CD14-positive monocyte (primary cell): Measurements from ENCODE around the gene PDE6H. TPM values are rescaled to one million over a fixed set of nuclear protein-coding genes. Genes with fewer than 3 reads are reported as not detected.

Experiments
- DNase-seq, 3 donors: peaks; one replicate each; pipeline ENCODE4 v3.0.0-alpha.2; 2011 to 2022
- H2AFZ ChIP-seq: 2 replicates; pipeline ENCODE4 v1.6.0; 2012; ENCODE audit warnings: mild to moderate bottlenecking, low read depth, low read length, inconsistent platforms; ENCODE audit not compliant: insufficient read depth, poor library complexity, severe bottlenecking
- H3K27ac ChIP-seq, 2 donors: 1 replicate in 1 of 2; 2 replicates in 1 of 2; pipeline ENCODE4 v1.5.1; 2012 to 2013; ENCODE audit warnings: low read length in 2 of 2, control low read depth in 1 of 2, inconsistent platforms in 1 of 2, low read depth in 1 of 2, mild to moderate bottlenecking in 1 of 2
- H3K27me3 ChIP-seq, 2 donors: one replicate each; pipeline versions ENCODE4 v1.6.0 to v1.6.1; 2011 to 2013; ENCODE audit warnings: low read length in 2 of 2; ENCODE audit not compliant: control insufficient read depth in 2 of 2, insufficient read depth in 2 of 2
- H3K36me3 ChIP-seq, 2 donors: replicated peaks in 1 of 2; 1 replicate in 1 of 2; 2 replicates in 1 of 2; pipeline versions ENCODE4 v1.5.1 to v1.6.1; 2012 to 2013; ENCODE audit warnings: low read length in 2 of 2, control low read depth in 1 of 2, inconsistent platforms in 1 of 2, mild to moderate bottlenecking in 1 of 2; ENCODE audit not compliant: insufficient read depth in 2 of 2, control insufficient read depth in 1 of 2
- H3K4me1 ChIP-seq, 2 donors: 1 replicate in 1 of 2; 2 replicates in 1 of 2; pipeline versions ENCODE4 v1.5.1 to v1.6.1; 2012 to 2013; ENCODE audit warnings: low read length in 2 of 2, control low read depth in 1 of 2, inconsistent platforms in 1 of 2, mild to moderate bottlenecking in 1 of 2, moderate library complexity in 1 of 2; ENCODE audit not compliant: insufficient read depth in 2 of 2, control insufficient read depth in 1 of 2
- H3K4me2 ChIP-seq: replicated peaks from 2 replicates; pipeline ENCODE3; 2012; ENCODE audit warnings: low read length, moderate library complexity, mild to moderate bottlenecking; ENCODE audit not compliant: poor library complexity, severe bottlenecking; ENCODE audit errors: extremely low read depth
- H3K4me3 ChIP-seq, 3 experiments: fragments of 200-600 bp in 1 of 3; sonication (generic) in 1 of 3; replicated peaks in 1 of 3; 1 replicate in 2 of 3; 2 replicates in 1 of 3; pipeline ENCODE4 v1.5.1; 2011 to 2013; ENCODE audit warnings: low read length in 3 of 3, mild to moderate bottlenecking in 3 of 3, control low read depth in 2 of 3, low read depth in 2 of 3, inconsistent platforms in 1 of 3, moderate library complexity in 1 of 3
- H3K79me2 ChIP-seq: 2 replicates; pipeline ENCODE4 v1.6.0; 2012; ENCODE audit warnings: mild to moderate bottlenecking, control low read depth, inconsistent platforms, low read length, moderate library complexity; ENCODE audit not compliant: insufficient read depth
- H3K9ac ChIP-seq: 2 replicates; pipeline ENCODE4 v1.6.0; 2017; ENCODE audit warnings: low read length, mild to moderate bottlenecking; ENCODE audit not compliant: insufficient read depth, poor library complexity, severe bottlenecking
- H3K9me3 ChIP-seq, 2 donors: replicated peaks in 1 of 2; 1 replicate in 1 of 2; 2 replicates in 1 of 2; pipeline versions ENCODE4 v1.5.1 to v1.6.1; 2012 to 2013; ENCODE audit warnings: low read length in 2 of 2, control low read depth in 1 of 2; ENCODE audit not compliant: control insufficient read depth in 1 of 2, insufficient read depth in 1 of 2
- H4K20me1 ChIP-seq: 2 replicates; pipeline ENCODE4 v1.6.0; 2012; ENCODE audit warnings: mild to moderate bottlenecking, low read length, control low read depth, moderate library complexity; ENCODE audit not compliant: insufficient read depth
- H3K27ac Mint-ChIP-seq, 7 donors: one replicate each; pipeline ENCODE4 v1.8.0; 2020; ENCODE audit warnings: mild to moderate bottlenecking in 7 of 7, mixed read lengths in 7 of 7, moderate library complexity in 6 of 7, inconsistent platforms in 2 of 7
- H3K27me3 Mint-ChIP-seq, 3 donors: one replicate each; pipeline ENCODE4 v1.8.0; 2021 to 2022; ENCODE audit warnings: low read depth in 3 of 3, mild to moderate bottlenecking in 3 of 3, mixed read lengths in 3 of 3, moderate library complexity in 3 of 3, inconsistent platforms in 1 of 3
- H3K36me3 Mint-ChIP-seq, 2 donors: one replicate each; pipeline ENCODE4 v1.8.0; 2020; ENCODE audit warnings: mixed read lengths in 2 of 2, inconsistent platforms in 1 of 2, mild to moderate bottlenecking in 1 of 2
- H3K4me1 Mint-ChIP-seq: one replicate; pipeline ENCODE4 v1.8.0; 2020; ENCODE audit warnings: mild to moderate bottlenecking, mixed read lengths
- H3K4me3 Mint-ChIP-seq, 2 donors: one replicate each; pipeline ENCODE4 v1.8.0; 2020; ENCODE audit warnings: mild to moderate bottlenecking in 2 of 2, mixed read lengths in 2 of 2, moderate library complexity in 1 of 2
- H3K9me3 Mint-ChIP-seq, 7 donors: one replicate each; pipeline ENCODE4 v1.8.0; 2020 to 2022; ENCODE audit warnings: mixed read lengths in 7 of 7, mild to moderate bottlenecking in 6 of 7, moderate library complexity in 6 of 7, inconsistent platforms in 2 of 7
- CTCF ChIP-seq: fragments of 200-600 bp; IDR thresholded peaks from one replicate; pipeline ENCODE4 v1.8.0; 2022; ENCODE audit warnings: antibody characterized with exemption, mild to moderate bottlenecking
- WGBS: methylation state at CpG from one replicate; pipeline ENCODE4 v1.1.5; 2013; ENCODE audit warnings: missing lambda C conversion rate; ENCODE audit not compliant: insufficient coverage; 5-methylcytosine and 5-hydroxymethylcytosine counted together
- intact Hi-C, 2 donors: fragments of 100-400 bp; cut with micrococcal nuclease; formaldehyde crosslinking; loops; one replicate each; pipeline versions ENCODE4 v1.15.0 to v1.15.1; 2023
- polyA plus RNA-seq, 3 donors: library from polyadenylated mRNA; depleted of rRNA in 1 of 3; unstranded in 2 of 3; stranded (reverse) in 1 of 3; fragments of 300-500 nt in 2 of 3; fragments of >200 nt in 1 of 3; fragmentation: Illumina TruSeq in 2 of 3; gene quantifications; 1 replicate in 2 of 3; 2 replicates in 1 of 3; pipeline ENCODE4 v1.2.3, GENCODE V29; 2012 to 2021

PDE6H gene
- polyA plus RNA-seq, 3 donors, result 0.33 to 0.56 TPM; not detected in 1

GRCh38 chr12:14999021-14999694 lies 26.3 kb downstream of the PDE6H start:
- Histone ChIP-seq H4K20me1 (no peaks in the 10 kb centered on the region), H3K79me2 (no peaks in the 10 kb centered on the region), H3K4me3 (no peak overlapping the region), H2AFZ (no peak overlapping the region), H3K4me1 (peaks cover 3 to 4% of the 10 kb centered on the region in 2 donors), H3K27me3 (peaks cover 7 to 12% of the 10 kb centered on the region in 2 donors), H3K36me3 (no peaks in the 10 kb centered on the region), H3K4me2 (no peak overlapping the region), H3K27ac (no peak overlapping the region), H3K9ac (no peak overlapping the region), H3K9me3 (no peaks in the 10 kb centered on the region)
- intact Hi-C loops, result loop anchor here (5.0 kb wide), 2 partner anchors 37 to 152 kb away; partner anchors contain the start of gene ARHGDIB (in 1 of the 2)
- Mint-ChIP-seq H3K27me3 (peaks cover 1 to 10% (median 6%) of the 10 kb centered on the region in 3 donors), H3K4me1 (peaks cover 12% of the 10 kb centered on the region), H3K27ac (no peak overlapping the region), H3K4me3 (no peak overlapping the region), H3K9me3 (no peaks in the 10 kb centered on the region), H3K36me3 (no peaks in the 10 kb centered on the region)
- DNase-seq, result no peak
- TF ChIP-seq CTCF, result no peak
- no CpG with 5 or more reads among the region's 2 CpGs for WGBS

DNA sequence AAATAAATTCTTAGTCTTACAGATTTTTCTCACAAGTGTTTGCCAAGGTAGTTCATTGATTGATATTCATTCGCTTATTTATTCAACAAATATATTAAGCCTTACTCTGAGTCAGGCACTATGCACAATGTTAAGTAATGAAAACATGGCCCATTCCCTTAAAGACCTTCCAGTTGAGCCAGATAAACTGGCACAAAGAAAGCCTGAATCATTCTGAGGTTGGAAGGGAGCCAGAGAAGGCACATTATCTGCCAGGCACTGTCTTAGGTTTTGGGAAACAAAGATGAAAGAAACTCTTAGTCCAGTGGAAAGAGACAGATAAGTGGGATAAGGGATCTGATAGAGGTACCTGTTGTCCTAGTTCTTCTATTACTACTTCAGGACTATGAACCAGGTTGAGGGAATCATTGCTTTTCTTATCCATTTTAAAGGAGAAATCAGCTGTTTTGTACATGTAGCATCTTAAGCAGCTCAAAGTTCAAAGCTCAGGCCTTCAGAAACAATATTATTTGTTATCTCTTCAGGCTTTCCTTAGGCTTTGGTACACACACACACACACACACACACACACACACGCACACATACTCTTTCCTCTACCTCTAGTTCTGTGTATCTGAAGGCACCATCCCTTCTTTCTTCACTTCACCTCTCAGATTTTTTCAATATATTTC lies 27.0 kb downstream of the PDE6H start:
- DNase-seq, result no peak
- Histone ChIP-seq H3K9me3 (no peaks in the 10 kb centered on the region), H3K4me1 (peaks cover 3 to 4% of the 10 kb centered on the region in 2 donors), H3K4me3 (no peak overlapping the region), H3K79me2 (no peaks in the 10 kb centered on the region), H3K4me2 (no peak overlapping the region), H3K36me3 (no peaks in the 10 kb centered on the region), H3K27me3 (peaks cover 7 to 13% of the 10 kb centered on the region in 2 donors), H3K27ac (no peak overlapping the region), H4K20me1 (no peaks in the 10 kb centered on the region), H2AFZ (no peak overlapping the region), H3K9ac (no peak overlapping the region)
- Mint-ChIP-seq H3K4me3 (no peak overlapping the region), H3K27ac (no peak overlapping the region), H3K36me3 (no peaks in the 10 kb centered on the region), H3K9me3 (no peaks in the 10 kb centered on the region), H3K27me3 (peaks cover 1 to 10% (median 8%) of the 10 kb centered on the region in 3 donors), H3K4me1 (peaks cover 7% of the 10 kb centered on the region)
- TF ChIP-seq CTCF, result no peak
- intact Hi-C loops, result loop anchor here (5.0 kb wide), 2 partner anchors 38 to 153 kb away; partner anchors contain the start of gene ARHGDIB (in 1 of the 2)
- WGBS, result 50% methylated on average over 1 of the region's 2 CpGs
